GM21390 (cell line): ENCODE data around the gene LMBR1.
"Not testable (repeated sequence)": the region's sequence is repeated elsewhere in the genome, so short reads cannot be mapped to it uniquely, and the experiment has no call there.

Source experiments
- ATAC-seq: cut with Tn5 transposase; IDR thresholded peaks from one replicate; pipeline ENCODE4 v1.9.1; 2021; ENCODE audit not compliant: unreplicated experiment

Gene LMBR1, protein sequence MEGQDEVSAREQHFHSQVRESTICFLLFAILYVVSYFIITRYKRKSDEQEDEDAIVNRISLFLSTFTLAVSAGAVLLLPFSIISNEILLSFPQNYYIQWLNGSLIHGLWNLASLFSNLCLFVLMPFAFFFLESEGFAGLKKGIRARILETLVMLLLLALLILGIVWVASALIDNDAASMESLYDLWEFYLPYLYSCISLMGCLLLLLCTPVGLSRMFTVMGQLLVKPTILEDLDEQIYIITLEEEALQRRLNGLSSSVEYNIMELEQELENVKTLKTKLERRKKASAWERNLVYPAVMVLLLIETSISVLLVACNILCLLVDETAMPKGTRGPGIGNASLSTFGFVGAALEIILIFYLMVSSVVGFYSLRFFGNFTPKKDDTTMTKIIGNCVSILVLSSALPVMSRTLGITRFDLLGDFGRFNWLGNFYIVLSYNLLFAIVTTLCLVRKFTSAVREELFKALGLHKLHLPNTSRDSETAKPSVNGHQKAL

DNA sequence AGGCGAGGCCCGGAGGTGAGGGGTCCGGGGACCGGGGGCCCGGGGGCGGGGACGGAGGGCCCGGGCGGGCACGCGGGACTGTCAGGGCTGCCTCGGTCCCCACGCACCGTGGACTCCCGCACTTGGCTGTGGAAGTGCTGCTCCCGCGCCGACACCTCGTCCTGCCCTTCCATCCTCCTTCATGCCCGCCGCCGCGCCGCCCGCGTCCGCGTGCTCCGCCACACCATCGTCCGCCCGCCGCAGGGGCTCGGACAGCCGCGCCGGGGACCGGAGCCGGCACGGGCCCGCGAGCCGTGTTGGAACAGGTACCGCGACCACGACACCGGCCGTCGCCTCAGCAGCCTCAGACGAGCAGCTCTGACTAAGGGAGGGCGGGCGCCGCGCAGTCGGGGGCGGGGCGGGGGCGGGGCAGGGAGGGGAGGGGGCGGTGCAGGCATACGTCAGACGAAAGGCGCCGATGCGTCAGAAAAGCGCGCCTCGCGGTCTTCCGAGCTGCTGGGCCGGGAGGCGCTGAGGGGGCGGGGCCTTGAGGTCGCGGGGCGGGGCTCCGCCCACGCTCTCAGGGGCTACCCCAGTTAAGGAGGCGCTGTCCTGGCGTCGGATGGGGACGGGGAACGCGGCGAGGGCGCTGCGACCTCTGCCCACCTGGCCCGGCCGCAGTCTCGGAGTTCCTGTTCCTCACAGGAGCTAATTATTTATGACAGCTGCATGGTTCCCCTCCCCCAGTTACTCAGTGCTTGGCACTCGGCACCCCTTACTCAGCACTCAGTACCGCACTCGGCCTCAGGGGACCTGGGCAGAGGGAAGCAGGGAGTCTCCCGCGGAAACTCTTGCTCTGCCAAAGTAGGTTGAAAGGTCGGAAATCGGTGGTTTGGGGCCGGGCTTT is at the start of gene LMBR1:
LMBR1 (minus strand) TSS at position 363 of the 886 bp plus-strand sequence; CDS start at position 173, 190 bp downstream.
- ATAC-seq = peak; percentile 74

DNA sequence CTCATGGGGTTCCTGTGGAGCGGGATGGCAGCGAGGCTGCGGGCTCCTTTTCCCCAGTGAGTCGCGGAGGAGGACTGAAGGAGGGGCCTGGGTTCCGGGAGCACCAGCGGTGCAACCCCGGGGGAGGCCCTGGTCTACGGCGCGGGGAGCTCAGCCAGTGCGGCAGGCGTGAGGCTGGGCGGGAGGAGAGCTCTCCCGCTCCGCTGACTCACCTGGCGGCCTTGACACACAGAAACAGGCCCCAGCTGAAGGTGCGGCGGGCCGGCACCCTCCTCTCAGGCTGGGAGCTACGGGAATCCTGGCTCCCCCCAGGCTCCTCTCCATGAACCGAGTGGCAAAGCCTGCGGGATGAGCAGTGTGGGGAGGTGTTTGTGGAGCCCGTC is 49.7 kb upstream of the LMBR1 start:
- ATAC-seq = no peak

DNA sequence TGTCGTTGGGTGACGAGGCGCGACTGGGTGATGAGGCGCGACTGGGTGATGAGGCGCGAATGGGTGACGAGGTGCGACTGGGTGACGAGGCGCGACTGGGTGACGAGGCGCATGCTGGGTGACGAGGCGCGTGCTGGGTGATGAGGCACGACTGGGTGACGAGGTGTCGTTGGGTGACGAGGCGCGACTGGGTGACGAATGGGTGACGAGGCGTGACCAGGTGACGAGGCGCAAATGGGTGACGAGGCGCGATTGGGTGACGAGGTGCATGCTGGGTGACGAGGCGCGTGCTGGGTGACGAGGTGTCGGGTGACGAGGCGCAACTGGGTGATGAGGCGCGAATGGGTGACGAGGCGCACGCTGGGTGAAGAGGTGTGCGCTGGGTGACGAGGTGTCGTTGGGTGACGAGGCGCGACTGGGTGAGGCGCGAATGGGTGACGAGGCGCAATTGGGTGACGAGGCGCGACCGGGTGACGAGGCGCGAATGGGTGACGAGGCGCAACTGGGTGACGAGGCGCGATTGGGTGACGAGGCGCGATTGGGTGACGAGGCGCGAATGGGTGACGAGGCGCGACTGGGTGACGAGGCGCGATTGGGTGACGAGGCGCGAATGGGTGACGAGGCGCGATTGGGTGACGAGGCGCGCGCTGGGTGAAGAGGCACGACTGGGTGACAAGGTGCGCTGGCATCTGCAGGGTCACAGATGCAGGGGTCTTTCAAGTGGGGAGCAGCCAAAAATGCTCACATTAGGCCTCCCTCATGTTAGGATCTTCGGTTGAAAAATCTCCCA is 48.6 kb upstream of the LMBR1 start:
- ATAC-seq = no peak

DNA sequence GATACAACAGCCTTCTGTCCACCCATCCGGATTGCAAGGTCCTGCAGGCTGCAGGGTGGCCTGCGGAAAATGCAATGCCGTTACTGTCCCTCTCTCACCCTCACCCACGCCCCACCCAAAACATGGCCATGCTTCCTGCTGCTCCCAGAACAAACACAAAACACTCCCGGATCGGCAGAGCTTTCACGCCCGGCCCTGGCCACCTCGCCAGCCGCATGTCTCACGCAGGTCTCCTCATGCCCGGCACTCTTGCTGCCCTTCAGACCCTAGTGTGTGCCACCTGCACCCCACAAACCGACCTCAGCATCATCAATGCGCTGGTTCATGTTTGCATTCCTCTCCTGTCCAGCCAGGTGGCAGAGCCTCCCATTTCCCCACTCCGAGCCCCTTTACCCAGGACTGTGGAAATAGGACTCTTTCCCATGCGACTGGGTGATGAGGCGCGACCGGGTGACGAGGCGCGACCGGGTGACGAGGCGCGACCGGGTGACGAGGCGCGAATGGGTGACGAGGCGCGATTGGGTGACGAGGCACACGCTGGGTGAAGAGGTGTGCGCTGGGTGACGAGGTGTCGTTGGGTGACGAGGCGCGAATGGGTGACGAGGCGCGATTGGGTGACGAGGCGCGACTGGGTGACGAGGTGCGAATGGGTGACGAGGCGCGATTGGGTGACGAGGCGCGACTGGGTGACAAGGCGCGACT is 47.6 kb upstream of the LMBR1 start:
- ATAC-seq = no peak

DNA sequence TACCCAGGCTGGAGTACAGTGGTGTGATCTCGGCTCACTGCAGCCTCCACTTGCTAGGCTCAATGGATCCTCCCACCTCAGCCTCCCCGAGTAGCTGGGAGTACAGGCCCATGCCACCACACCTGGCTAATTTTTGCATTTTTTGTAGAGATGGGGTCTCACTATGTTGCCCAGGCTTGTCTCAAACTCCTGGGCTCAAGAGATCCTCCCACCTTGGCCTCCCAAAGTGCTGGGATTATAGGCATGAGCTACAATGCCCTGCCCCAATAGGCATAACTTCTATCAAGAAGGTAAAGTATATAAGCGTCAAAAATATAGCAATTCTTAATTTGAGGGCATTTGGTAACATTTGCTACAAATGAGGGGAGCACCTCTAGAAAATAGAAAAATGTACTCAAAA is 43.8 kb upstream of the LMBR1 start:
- not testable (repeated sequence) for ATAC-seq

DNA sequence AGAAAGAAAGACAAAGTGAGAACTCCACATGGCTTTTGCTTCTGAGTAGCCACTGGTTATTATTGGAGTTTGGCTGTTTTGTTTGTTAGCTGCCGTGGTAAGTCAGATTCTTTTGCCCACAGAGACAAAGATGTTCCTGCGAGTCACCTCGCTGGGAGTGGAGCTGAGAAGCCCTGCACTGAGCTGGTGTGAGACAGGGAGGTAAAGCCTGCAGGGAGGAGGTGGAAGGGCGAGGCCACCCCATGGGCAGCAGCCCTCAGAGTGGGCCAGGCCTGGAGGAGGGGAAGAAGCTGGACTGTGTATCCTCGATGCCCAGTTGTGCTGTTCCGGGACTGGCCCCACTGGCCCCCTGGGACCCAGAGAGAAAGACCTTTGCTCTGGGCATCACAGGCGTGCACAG is 42.3 kb upstream of the LMBR1 start:
- no peak for ATAC-seq

DNA sequence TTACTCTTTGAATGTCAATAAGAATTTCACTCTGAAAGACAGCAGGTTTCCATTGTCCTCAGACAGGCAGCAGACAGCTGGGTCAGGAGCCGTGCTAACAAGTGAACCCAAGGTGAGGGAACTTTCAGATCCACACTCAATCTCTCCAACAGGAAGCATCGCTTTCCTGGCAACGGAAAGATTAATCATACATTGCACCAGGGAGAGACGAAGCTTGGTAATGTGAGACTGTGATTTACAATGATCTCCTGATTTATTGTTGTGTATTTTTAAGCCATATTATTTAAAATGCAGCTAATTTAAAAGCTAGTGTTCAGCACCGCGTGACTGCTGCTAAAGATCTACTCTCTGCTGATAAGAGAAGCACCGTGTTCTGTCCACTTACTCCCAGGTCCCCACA is 39.0 kb upstream of the LMBR1 start:
- no peak for ATAC-seq

DNA sequence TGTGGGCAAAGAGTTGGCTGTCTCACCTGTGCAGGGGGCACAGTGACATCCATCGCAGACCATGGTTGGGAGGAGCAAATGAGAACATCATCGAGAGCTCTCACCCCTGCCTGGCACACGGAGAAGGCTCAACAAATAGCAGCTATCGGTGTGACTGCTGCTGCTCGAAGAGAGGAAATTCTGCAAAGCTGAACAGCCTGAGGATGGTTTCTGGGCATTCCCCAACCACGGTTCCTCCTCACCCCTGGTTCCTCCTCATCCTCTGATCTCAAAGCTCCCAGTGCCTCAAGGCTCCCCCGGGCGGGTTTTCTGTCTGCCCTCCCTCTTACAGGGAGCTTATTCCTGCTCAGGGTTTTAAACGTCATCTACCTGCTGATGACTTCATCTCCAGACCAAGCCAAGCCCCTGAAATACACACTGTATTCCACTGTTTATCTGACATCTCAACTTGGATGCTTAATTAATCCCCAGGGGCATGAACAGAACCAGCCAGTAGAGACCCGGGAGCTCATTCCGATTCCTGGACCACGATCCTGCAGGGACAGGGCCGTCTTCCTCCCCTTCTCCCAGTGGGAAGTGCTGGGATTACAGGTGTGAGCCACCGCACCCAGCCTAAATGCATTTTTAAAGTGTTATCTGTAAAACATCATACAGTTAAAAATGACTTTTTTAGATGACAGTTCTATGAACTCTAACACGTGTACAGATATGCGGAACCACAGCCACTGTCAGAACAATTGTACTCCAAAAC is 37.0 kb upstream of the LMBR1 start:
- no peak for ATAC-seq

DNA sequence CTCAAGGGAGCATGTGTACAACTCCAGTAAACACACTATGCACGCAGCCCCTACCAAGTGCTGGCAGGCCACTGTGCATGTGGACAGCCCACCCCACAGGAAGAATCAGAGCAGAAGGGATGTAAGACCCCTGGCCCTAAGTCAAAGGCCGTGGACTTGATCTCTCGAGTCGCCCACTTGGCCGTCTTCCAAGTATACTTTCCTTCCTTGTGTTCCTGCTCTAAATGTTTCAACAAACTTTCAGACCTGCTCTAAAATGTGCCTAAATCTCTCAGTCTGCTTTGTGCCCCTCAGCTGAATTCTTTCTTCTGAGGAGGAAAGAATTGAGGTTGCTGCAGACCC is 35.4 kb upstream of the LMBR1 start:
- ATAC-seq = no peak

DNA sequence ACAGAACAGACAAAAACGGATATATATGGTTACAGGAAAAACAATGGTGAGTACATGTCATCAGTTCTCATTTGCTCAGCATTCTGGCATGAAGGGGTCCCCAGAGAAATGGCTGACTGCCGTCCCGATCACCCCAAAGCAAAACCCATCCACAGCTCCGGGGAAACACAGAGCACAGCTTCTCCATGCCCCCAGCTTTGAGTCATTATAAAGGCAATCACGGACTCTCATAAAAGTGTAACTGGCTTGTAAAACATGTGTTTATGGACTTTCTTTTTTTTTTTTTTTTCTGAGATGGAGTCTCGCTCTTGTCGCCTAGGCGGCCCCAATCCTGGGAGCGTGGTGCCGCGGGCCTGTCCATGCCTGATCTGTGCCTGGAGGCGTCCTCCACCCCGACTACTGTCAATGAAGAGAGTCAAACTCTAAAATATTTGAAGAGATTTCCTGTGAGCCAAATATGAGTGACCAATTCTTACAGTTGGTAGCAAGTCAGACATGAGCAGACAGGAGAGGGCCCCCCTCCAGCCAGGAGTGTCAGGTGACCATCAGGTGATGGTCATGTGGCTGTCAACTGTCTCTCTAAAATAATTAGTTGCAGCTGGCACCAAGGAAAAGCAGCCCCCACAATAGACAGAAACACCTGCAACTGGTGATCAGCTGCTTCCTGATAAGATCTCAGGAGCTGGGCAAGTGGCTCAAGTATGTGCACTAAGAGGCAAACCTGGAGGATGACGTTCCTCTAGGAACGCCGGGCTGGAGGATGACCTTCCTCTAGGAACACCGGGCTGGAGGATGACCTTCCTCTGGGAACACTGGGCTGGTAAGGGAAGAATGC is 34.8 kb upstream of the LMBR1 start:
- no peak for ATAC-seq

DNA sequence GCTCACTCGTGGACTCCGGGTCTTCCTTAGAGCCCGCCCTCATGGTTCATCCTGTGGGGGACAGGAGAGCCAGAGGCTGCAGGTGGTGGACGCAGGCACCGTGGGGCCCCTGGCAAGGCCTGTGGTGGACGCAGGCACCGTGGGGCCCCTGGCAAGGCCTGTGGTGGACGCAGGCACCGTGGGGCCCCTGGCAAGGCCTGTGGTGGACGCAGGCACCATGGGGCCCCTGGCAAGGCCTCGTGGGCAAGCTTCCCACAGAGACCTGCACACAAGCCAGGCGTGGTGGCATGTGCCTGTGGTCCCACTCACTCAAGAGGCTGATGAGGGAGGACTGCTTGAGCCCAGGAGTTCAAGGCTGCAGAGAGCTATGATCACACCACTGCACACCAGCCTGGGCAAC is 32.8 kb upstream of the LMBR1 start:
- ATAC-seq = not testable (repeated sequence)

DNA sequence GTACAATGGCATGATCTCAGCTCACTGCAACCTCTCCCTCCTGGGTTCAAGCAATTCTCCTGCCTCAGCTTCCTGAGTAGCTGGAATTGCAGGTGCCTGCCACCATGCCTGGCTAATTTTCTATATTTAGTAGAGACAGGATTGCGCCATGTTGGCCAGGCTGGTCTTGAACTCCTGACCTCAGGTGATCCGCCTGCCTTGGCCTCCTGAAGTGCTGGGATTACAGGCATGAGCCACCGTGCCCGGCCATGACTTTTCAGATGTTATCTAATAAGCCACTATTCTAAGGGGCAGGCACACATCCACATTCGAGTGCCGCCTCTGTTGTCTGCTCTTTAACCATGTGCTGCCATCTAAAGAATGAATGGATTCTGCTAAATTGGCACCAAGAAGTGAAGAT is 29.3 kb upstream of the LMBR1 start:
- ATAC-seq = not testable (repeated sequence)

DNA sequence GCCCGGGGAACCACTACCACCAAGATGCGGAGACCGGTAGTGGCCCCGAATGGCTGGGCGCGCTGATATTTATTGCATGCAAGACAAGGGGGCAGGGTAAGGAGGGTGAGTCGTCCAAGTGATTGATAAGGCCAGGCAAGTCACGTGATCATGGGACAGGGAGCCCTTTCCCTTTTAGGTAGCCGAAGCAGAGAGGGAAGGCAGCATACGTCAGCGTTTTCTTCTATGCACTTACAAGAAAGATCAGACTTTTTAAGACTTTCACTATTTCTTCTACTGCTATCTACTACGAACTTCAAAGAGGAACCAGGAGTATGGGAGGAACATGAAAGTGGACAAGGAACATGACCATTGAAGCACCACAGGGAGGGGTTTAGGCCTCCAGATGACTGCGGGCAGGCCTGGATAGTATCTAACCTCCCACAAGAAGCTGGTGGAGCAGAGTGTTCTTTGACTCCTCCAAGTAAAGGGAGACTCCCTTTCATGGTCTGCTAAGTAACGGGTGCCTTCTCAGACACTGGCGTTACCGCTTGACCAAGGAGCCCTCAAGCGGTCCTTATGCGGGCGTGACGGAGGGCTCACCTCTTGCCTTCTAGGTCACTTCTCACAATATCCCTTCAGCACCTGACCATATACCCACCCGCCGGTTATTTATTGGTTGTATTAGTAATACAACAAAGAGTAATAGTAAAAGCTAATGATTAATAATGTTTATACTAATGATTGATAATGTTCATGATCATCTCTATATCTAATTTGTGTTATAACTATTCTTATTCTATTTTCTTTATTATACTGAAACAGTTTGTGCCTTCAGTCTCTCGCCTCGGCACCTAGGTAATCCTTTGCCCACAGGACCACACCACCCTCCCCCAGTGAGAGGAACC is 27.7 kb upstream of the LMBR1 start:
- not testable (repeated sequence) for ATAC-seq

DNA sequence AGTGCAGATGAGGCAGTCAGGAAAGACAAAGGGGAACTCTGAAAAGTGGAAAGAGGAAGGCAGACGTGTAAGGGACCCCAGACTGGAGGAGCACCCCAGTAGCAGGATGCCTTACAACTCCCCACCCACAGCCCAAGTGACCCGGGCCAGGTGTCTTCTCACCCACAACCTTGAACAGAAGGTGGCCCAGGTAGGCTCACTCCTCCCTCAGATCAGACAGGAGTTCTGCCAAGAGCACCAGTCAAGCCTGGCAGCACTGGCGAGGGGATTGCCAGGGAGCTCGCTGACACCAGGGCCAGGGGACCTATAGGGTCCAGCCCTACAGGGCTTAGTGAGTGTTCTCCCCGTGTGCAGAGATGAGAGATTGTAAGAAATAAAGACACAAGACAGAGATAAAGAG is 27.1 kb upstream of the LMBR1 start:
- ATAC-seq = no peak

DNA sequence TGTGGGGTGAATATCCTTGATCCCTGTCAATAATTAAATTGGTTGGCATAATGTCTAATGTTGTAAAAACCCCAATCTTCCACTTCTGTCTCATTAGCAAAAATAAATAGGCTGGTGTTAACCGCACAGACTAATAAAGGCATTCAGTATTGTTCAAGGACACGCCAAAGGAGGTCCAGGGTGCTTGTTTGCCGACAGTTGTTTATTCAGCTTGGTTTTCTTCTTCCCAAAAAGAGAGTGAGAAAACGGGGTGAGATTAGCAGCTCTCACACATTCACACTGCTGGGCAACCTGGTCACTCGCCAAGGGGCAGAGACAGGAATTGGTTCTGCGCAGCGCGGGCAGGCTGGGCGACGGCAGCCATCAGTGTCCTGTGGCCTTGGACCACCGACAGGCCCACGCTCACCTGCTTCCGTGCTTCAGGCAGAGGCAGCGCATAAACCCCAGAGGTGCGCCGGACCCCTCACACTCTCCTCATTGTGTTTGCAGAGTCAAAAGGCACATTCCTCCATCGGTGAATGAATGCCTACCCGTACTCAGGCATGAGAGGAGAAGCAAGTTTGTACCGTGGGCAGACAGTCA is 26.2 kb upstream of the LMBR1 start:
- ATAC-seq = no peak

DNA sequence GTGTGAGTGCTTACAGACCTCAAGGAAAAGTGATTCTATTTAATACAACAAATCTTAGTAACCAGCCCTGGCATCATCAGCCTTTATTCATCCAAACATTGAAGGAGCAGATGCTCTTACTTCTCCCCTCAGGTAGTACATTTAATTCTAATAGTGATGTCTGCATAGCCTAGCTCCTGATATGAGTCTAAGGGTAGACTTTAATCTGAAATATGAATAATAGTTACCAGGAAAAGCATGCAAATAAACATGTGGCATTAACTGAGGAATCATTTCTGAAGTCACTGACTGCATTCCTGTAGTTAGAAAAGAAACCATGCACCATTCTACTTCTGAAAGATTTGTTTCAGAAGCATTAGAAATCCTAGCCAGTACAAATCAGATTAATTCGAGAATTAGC is 25.7 kb upstream of the LMBR1 start:
- ATAC-seq = peak; percentile 46

DNA sequence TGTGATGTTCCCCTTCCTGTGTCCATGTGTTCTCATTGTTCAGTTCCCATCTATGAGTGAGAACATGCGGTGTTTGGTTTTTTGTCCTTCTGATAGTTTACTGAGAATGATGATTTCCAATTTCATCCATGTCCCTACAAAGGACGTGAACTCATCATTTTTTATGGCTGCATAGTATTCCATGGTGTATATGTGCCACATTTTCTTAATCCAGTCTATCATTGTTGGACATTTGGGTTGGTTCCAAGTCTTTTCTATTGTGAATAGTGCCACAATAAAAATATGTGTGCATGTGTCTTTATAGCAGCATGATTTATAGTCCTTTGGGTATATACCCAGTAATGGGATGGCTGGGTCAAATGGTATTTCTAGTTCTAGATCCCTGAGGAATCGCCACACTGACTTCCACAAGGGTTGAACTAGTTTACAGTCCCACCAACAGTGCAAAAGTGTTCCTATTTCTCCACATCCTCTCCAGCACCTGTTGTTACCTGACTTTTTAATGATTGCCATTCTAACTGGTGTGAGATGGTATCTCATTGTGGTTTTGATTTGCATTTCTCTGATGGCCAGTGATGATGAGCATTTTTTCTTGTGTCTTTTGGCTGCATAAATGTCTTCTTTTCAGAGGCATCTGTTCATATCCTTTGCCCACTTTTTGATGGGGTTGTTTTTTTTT is 16.7 kb upstream of the LMBR1 start:
- ATAC-seq = not testable (repeated sequence)
